ENCODE results near the gene WDR1. TPM values are rescaled to one million over a fixed set of nuclear protein-coding genes. Genes with fewer than 3 reads are reported as not detected.

Gene WDR1
- total and polyA plus RNA-seq, 3 experiments from 2014 or later = 377 to 409 (median 409) TPM

- Mint-ChIP-seq H3K4me3 (no peak overlapping the region), H3K27ac (peak overlapping the region in 5 of 8 donors; percentile 17 to 66 (median 50)), H3K36me3 (peaks cover 0 to 76% (median 16%) of the 10 kb centered on the region in 3 donors), H3K4me1 (peaks cover 0 to 2% (median 0%) of the 10 kb centered on the region in 3 donors), H3K27me3 (no peaks in the 10 kb centered on the region), H3K9me3 (no peaks in the 10 kb centered on the region)
- no peaks in the 10 kb centered on the region for H3K9me3 ChIP-seq (ENCODE audit: low read length)
- H3K4me1 ChIP-seq (ENCODE audit: insufficient read depth, low read length) = no peaks in the 10 kb centered on the region
- POLR2A ChIA-PET = no interaction called here
- peaks cover 52% of the 10 kb centered on the region for H3K36me3 ChIP-seq (ENCODE audit: insufficient read depth, low read length)
- no peak for DNase-seq
- CTCF ChIA-PET = interaction anchor here (0.7 kb wide), 1 partner anchor 121 kb away, joined by 4 read pairs; no protein-coding TSS in a partner anchor
- no peak overlapping the region for H3K27ac ChIP-seq (ENCODE audit: low read depth, low read length)
- no peaks in the 10 kb centered on the region for H3K27me3 ChIP-seq (ENCODE audit: insufficient read depth, low read length, poor library complexity, severe bottlenecking)
- no peak overlapping the region for H3K4me3 ChIP-seq (ENCODE audit: low read length)
These were observed 42.4 kb downstream of the WDR1 start for GRCh38 chr4:10074076-10074766.

DNA sequence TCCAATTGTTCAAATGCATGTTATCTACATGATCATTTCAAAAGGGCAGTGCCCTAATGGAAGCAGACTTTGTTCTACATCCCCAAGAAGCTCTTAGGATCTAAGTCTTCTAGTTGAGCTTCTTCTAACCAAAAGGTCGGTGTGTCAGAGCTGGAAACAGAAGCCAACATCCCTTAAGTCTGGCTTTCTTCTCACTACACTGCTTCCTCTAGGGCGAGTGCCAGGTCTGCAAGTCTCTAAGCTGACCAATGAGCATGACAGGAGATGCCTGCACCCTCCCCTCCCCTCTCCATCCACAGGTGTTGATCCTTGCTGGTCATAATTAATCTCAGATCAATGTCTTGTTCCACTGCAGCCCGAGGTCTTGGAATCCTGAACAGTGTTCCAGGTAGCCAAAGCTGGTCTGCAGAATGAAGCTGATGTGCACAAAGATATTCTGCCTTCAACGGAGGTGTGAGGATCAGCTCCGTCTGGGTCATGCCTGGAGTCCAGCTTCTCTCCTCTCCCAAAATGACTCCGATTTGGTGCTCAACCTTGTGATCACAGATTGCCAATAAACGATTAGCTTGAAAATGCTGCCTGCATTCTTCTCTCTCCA is 44.1 kb downstream of the WDR1 start:
- ChIA-PET CTCF (interaction anchor here (1.6 kb wide), 1 partner anchor 16 kb away, joined by 4 read pairs; no protein-coding TSS in a partner anchor), POLR2A (interaction anchor here (0.6 kb wide), 1 partner anchor 44 kb away, joined by 4 read pairs; the partner anchor contains the start of gene WDR1)
- Histone ChIP-seq H3K4me3 (ENCODE audit: low read length) (no peak overlapping the region), H3K4me1 (ENCODE audit: insufficient read depth, low read length) (no peaks in the 10 kb centered on the region), H3K36me3 (ENCODE audit: insufficient read depth, low read length) (peaks cover 35% of the 10 kb centered on the region), H3K9me3 (ENCODE audit: low read length) (no peaks in the 10 kb centered on the region), H3K27me3 (ENCODE audit: insufficient read depth, low read length, poor library complexity, severe bottlenecking) (no peaks in the 10 kb centered on the region), H3K27ac (ENCODE audit: low read depth, low read length) (no peak overlapping the region)
- H3K9me3 Mint-ChIP-seq = no peaks in the 10 kb centered on the region
- peak overlapping the region in 7 of 8 donors; percentile 2 to 79 (median 51) for H3K27ac Mint-ChIP-seq
- H3K4me3 Mint-ChIP-seq = no peak overlapping the region
- no peaks in the 10 kb centered on the region for H3K27me3 Mint-ChIP-seq
- H3K4me1 Mint-ChIP-seq = peaks cover 0 to 2% (median 0%) of the 10 kb centered on the region in 3 donors
- H3K36me3 Mint-ChIP-seq = peaks cover 0 to 71% (median 15%) of the 10 kb centered on the region in 3 donors
- DNase-seq = no peak

DNA sequence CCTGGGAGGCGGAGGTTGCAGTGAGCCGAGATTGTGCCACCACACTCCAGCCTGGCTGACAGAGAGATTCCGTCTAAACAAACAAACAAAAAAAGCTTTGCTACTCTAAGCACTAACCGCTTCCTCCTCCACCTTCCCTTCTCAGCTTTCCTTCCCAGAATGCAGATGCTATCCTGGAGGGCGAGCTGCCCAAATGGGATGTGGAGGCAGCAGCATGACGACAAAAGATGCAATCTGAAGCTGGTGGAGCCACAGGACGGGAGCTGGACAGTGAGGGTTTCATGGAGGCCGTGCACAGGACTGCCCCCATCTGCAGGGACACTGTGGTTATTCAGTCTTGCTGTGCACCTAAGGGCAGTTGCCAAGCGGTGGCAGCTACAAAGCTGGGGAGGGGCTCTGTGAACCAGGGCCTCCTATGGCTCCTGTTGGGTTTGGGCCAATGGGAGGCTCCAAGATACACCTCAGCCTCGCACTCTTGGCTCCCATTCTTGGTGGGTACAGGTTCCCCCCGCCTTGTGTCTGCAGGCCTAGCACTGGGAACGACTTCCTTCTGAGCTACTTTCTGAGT is 47.4 kb downstream of the WDR1 start:
- Histone ChIP-seq H3K4me3 (ENCODE audit: low read length) (no peak overlapping the region), H3K9me3 (ENCODE audit: low read length) (no peaks in the 10 kb centered on the region), H3K27me3 (ENCODE audit: insufficient read depth, low read length, poor library complexity, severe bottlenecking) (no peaks in the 10 kb centered on the region), H3K4me1 (ENCODE audit: insufficient read depth, low read length) (no peaks in the 10 kb centered on the region), H3K27ac (ENCODE audit: low read depth, low read length) (no peak overlapping the region), H3K36me3 (ENCODE audit: insufficient read depth, low read length) (peaks cover 19% of the 10 kb centered on the region)
- H3K27ac Mint-ChIP-seq = peak overlapping the region in 2 of 8 donors; percentile 69 to 90
- CTCF ChIA-PET = no interaction called here
- DNase-seq = no peak
- no peaks in the 10 kb centered on the region for H3K9me3 Mint-ChIP-seq
- POLR2A ChIA-PET = no interaction called here
- peaks cover 0 to 2% (median 0%) of the 10 kb centered on the region in 3 donors for H3K4me1 Mint-ChIP-seq
- peaks cover 0 to 2% of the 10 kb centered on the region in 2 donors for H3K27me3 Mint-ChIP-seq
- H3K36me3 Mint-ChIP-seq = peaks cover 0 to 70% (median 16%) of the 10 kb centered on the region in 3 donors
- no peak overlapping the region for H3K4me3 Mint-ChIP-seq

- no peak overlapping the region for H3K27ac ChIP-seq (ENCODE audit: low read depth, low read length)
- no peak overlapping the region for H3K4me3 ChIP-seq (ENCODE audit: low read length)
- Mint-ChIP-seq H3K36me3 (peaks cover 0 to 68% (median 15%) of the 10 kb centered on the region in 3 donors), H3K27ac (peak overlapping the region in 2 of 8 donors; percentile 56 to 88), H3K9me3 (no peaks in the 10 kb centered on the region), H3K4me1 (peaks cover 0 to 2% (median 0%) of the 10 kb centered on the region in 3 donors), H3K4me3 (no peak overlapping the region), H3K27me3 (peaks cover 0 to 2% of the 10 kb centered on the region in 2 donors)
- POLR2A ChIA-PET = no interaction called here
- CTCF ChIA-PET = interaction anchor here (2.1 kb wide), 1 partner anchor 48 kb away, joined by 5 read pairs; no protein-coding TSS in a partner anchor
- H3K36me3 ChIP-seq (ENCODE audit: insufficient read depth, low read length) = peaks cover 14% of the 10 kb centered on the region
- DNase-seq = no peak
- H3K4me1 ChIP-seq (ENCODE audit: insufficient read depth, low read length) = no peaks in the 10 kb centered on the region
- H3K27me3 ChIP-seq (ENCODE audit: insufficient read depth, low read length, poor library complexity, severe bottlenecking) = no peaks in the 10 kb centered on the region
- H3K9me3 ChIP-seq (ENCODE audit: low read length) = no peaks in the 10 kb centered on the region
These were observed 49.6 kb downstream of the WDR1 start for GRCh38 chr4:10066670-10067651.

- ChIA-PET POLR2A (no interaction called here), CTCF (interaction anchor here (2.1 kb wide), 1 partner anchor 47 kb away, joined by 5 read pairs; no protein-coding TSS in a partner anchor)
- Histone ChIP-seq H3K4me3 (ENCODE audit: low read length) (no peak overlapping the region), H3K27me3 (ENCODE audit: insufficient read depth, low read length, poor library complexity, severe bottlenecking) (no peaks in the 10 kb centered on the region), H3K27ac (ENCODE audit: low read depth, low read length) (no peak overlapping the region), H3K4me1 (ENCODE audit: insufficient read depth, low read length) (no peaks in the 10 kb centered on the region), H3K36me3 (ENCODE audit: insufficient read depth, low read length) (peaks cover 14% of the 10 kb centered on the region), H3K9me3 (ENCODE audit: low read length) (no peaks in the 10 kb centered on the region)
- no peaks in the 10 kb centered on the region for H3K9me3 Mint-ChIP-seq
- H3K36me3 Mint-ChIP-seq = peaks cover 0 to 74% (median 18%) of the 10 kb centered on the region in 3 donors
- H3K4me1 Mint-ChIP-seq = peaks cover 0 to 2% (median 0%) of the 10 kb centered on the region in 3 donors
- no peak for DNase-seq
- H3K27me3 Mint-ChIP-seq = peaks cover 0 to 2% of the 10 kb centered on the region in 2 donors
- H3K27ac Mint-ChIP-seq = peak overlapping the region in 1 of 8 donors; percentile 33
- no peak overlapping the region for H3K4me3 Mint-ChIP-seq
These were observed 50.4 kb downstream of the WDR1 start for GRCh38 chr4:10066206-10066605.

- H3K27me3 ChIP-seq (ENCODE audit: insufficient read depth, low read length, poor library complexity, severe bottlenecking) = no peaks in the 10 kb centered on the region
- no peak overlapping the region for H3K27ac ChIP-seq (ENCODE audit: low read depth, low read length)
- H3K9me3 ChIP-seq (ENCODE audit: low read length) = no peaks in the 10 kb centered on the region
- Mint-ChIP-seq H3K9me3 (no peaks in the 10 kb centered on the region), H3K27ac (peak overlapping the region in 1 of 8 donors; percentile 64), H3K4me3 (no peak overlapping the region), H3K36me3 (peaks cover 3 to 75% (median 22%) of the 10 kb centered on the region in 3 donors), H3K4me1 (no peaks in the 10 kb centered on the region), H3K27me3 (peaks cover 0 to 2% of the 10 kb centered on the region in 2 donors)
- no peak for DNase-seq
- ChIA-PET POLR2A (no interaction called here), CTCF (interaction anchor here (1.0 kb wide), 1 partner anchor 44 kb away, joined by 4 read pairs; no protein-coding TSS in a partner anchor)
- peaks cover 14% of the 10 kb centered on the region for H3K36me3 ChIP-seq (ENCODE audit: insufficient read depth, low read length)
- no peak overlapping the region for H3K4me3 ChIP-seq (ENCODE audit: low read length)
- H3K4me1 ChIP-seq (ENCODE audit: insufficient read depth, low read length) = no peaks in the 10 kb centered on the region
These were observed 52.9 kb downstream of the WDR1 start for GRCh38 chr4:10063544-10064300.
